CD4-positive, alpha-beta T cell treated with Interleukin-12 subunit alpha and Interleukin-12 subunit beta, for 1 hour (primary cell): ENCODE measurements around the gene MRPS2.
A peak's percentile ranks its signal among the peaks of the same experiment; 100 is the strongest.
"Not testable (repeated sequence)": the region's sequence is repeated elsewhere in the genome, so short reads cannot be mapped to it uniquely, and the experiment has no call there.

Source experiments
- DNase-seq: peaks from one replicate; pipeline ENCODE4 v3.0.0-alpha.2; 2020

Gene MRPS2

DNA sequence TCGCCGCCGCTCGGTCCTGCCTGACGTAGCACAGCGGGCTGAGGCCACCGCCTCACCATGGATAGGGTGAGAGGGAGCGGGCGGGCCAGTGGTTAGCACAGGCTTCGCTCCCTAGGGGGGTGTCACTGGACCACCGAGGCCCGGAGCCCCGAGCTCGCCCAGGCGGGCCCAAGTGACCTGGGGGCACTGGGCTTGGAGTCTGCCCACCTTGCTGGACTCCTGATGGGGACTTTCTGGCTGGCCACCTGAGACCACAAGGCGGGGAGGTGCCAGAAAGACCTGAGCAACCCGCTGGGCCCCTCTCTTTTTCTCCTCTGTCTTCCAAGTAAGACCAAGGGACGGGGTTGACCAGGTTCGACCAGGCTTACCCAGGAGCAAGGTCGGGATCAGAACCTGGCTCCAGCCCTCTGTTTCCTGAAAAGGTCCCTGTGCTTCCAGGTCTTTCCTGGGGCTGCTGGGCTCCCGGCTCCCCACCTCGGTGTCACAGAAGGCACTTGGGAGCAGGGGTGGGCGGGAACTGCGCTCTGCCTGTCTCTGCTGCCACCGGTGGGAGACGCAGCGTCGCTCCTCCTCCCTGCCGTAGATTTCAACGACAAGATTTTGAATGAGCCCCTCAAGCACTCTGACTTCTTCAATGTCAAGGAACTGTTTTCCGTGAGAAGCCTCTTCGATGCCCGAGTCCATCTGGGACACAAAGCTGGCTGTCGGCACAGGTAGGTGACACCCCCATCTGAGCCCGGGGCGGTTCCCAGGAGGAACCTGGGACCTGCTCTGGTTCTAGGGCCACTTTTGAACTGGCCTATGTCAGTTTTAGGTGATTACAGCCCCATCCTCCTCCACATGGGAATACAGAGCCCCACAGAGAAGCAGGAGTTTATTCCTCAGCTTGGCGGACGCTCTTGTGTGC lies 1.0 kb downstream of the MRPS2 start:
- peak; percentile 46 for DNase-seq

DNA sequence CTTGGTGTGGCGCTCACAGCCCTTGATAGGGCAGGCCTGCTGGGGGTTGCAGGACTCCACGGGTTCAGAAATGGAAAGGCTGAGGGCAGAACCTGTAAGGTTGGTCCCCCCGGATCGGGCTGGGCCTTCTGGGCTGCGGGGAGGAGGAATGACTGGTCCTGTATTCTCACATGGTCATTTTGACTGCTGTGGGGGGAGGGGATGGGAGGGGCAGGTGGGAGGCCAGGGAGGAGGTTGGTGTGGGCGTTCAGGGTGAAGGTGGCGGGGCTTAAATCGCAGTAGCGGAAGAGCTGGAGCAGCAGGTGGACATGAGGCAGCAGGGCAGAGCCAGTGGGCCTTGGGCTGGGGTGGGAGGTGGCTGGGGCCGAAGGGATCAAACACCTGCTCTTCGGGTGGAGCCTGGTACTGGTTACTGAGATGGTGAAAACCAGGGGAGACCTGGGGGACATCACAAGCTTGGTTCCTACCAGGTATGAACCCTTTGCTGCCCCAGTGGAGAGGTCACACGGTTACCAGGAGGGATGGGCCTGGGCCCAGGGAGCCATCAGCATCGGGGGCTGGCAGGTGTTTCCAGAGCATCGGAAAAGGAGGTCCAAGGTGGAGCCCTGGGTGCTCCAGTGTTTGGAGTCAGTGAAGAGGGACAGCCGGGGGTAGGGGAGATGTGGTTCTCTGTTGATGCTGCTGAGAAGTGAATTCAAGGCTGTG lies 1.8 kb downstream of the MRPS2 start:
- DNase-seq, result no peak

DNA sequence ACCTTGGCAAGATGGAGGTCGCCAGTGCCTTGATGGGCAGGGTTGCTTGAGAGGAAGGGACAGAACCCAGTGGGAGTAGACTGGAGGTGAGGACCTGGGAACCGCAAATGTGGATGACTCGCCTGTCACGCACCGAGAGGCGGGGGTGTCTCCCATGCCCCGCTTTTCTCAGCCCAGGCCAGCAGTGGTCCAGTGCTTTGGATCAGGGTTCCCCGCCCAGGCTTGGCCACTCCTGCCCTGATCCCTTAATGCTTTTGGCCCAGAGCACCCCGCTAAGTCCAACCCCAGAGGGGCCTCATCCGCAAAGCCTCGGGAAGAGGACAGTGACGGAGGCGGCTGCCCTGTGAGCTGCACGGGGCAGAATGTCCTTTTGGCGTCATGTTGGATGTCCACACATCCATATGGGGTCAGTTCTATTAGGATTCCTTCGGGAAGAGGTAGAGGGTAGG lies 2.4 kb downstream of the MRPS2 start:
- DNase-seq, result no peak

DNA sequence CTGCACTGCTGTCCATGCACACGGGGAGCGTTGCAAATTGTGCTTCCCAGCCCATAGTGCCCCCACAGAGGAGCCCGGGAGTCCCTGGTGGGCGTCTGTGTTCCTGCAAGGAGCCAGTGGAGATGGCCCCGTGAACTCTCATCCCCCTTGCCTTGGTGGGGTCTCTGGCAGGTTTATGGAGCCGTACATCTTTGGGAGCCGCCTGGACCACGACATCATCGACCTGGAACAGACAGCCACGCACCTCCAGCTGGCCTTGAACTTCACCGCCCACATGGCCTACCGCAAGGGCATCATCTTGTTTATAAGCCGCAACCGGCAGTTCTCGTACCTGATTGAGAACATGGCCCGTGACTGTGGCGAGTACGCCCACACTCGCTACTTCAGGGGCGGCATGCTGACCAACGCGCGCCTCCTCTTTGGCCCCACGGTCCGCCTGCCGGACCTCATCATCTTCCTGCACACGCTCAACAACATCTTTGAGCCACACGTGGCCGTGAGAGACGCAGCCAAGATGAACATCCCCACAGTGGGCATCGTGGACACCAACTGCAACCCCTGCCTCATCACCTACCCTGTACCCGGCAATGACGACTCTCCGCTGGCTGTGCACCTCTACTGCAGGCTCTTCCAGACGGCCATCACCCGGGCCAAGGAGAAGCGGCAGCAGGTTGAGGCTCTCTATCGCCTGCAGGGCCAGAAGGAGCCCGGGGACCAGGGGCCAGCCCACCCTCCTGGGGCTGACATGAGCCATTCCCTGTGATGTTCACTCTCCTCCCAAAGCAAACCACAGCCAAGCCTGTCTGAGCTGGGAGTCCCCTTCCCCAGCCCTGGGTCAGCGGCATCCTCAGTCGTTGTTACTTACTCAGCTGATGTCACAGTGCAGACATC lies 3.1 kb downstream of the MRPS2 start:
- no peak for DNase-seq

DNA sequence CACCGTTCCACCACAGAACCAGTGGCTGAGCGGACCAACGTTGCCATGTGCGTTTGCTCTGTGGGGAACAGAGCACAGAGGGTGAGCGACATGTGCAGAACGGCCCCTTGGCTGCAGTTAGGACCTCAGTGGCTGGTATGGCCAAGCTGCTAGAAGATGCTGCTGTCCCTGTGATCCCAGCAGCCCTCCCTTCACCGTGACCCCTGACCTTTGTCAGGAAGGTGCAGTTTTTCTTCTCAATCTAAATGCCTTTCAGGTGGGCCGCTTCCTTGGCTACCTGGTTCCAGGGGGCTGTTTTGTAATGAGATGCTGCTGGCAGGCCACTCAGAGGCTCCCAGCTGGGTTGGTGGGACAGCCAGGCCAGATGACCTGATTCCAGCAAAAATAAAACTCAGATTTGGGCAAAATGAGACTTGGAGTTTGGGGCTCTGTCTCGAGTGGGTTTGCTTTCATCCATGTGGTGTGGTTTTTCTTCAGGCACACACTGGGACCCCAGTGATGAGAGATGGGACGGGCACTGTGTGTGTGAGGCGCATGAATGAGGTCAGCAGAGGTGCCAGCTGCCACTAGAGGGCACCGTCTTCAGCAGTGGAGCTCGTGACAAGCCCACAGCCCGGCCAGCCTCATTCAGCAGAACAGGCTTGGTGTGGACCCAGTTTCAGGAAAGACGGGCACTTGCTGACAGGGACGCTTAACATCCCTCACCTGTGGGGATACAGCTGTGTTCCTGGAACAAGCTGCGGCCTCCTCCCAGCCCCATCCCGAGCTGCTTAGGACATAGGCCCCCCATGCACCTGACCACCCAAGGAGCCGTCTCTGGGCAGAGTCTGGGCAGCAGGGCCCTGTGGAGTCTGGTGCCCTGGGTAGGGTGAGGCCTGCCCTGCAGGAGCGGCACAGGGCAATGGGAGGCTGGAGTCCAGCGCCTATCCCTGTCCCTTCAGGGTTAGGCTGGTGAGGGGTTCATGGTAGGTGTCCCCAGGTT lies 4.1 kb downstream of the MRPS2 start:
- peak; percentile 56 for DNase-seq

DNA sequence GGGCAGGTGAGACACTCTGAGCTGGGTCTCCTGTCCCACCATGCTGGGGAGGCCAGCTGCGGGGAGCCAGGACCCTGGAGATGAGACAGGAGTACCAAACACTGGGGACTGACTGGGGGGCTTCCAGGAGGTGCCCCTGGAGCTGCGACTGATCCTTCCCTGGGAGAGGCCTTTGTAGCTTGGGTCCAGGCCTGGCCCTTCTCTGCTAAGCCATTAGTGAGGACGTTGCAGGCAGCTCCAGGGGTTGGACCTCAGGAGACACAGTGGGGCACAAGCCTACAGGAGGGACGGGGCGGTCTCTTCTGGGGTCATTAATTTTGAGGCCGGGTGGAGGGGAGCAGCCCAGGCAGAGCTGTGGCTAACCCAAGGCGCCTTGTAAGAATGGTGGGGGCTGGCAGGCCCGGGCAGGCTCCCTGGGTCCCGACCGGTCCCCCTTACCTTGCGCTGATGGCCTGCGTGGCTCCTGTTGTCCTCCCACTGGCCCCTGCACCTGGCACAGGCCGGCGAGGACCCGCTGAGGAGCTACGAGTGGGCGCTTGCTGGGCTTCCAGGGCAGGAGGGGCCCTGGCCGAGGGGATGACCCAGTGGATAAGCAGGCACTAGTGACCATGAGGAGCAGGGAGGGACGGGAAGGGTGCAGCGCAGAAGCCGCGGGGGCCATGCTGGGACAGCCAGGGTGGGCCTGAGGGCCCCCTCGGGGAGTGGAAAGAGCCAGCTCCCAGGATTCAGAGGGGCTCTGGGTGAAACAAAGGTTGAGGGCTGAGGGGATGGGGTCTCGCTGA lies 5.1 kb downstream of the MRPS2 start:
- DNase-seq, result no peak

DNA sequence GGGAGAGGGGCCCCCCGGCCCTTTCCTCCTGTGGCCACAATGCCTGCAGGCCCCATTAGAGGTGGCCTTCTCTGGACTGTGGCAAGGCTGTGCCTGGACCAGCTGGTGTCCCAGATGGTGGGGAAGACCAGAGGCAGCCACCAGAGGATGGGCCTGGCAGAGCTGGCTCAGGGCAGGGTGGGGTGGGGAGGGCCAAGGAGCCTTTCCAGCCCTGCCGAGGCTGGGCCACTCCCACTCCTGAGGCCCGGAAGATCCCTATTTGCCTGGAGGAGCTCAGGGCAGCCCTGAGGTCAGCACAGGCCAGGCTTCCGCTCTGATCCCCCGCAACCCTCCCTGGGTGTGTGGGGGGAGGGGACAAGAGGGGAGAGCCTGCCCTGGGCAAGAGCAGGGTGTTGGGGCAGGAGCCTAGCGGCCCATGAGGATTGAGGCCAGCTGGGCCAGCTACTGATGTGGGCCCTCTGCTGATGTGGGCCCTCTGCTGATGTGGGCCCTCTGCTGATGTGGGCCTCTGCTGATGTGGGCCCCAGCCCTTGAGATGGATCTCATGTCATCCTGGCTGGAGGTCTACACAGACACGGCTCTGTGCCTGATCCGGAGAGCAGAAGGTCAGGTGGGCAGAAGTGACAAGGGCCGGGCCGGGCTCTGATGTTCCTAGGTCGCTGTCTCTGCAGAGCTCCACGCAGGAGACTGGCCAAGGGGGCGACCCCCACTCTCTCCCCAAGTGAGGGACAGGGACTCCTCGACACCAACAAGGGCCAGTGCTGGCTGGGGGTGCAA lies 6.0 kb downstream of the MRPS2 start:
- DNase-seq, result no peak

DNA sequence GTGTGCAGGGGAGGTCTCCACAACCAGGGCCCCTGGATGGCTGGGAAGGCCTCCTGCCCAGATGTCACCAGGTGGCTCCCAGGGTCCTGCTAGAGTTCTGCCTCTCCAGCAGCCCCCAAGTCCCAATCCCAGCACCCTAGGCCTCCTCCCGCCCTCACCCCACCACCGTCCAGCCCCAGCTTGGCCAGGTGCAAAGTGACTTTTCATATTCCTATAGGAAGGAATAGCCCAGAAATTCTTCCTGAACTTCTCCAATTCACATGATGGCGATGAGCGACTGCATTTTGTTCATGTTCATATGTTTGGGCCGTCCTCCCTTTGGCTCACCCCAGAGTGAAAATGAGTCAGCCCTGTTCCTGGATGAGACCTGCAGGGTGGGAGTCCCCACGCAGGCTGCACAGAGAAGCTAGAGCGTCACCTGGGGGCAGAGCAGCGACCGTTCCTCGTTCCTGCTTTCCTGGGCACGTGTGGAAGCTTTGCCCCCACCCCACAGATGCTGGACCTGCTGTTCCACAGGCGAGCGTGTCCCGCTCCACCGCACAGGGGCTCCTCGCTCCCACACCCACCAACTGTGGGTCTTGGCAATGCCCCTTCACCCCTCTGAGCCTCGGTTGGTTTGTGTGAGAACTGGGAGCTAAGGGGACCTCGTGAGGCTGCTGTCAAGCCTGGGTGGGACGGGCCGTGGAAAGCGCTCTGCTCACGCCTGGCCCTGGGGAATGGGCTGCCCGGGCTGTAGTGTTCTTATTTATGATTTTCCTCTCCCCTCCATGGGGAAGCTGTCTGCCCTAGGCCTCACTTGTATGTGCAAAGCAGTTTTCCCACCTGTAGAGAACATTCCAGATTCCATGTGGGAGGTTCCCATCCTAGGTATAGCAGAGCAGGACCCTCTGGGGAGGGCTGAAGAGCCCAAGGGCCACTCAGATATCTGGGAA lies 6.9 kb downstream of the MRPS2 start:
- DNase-seq, result no peak

DNA sequence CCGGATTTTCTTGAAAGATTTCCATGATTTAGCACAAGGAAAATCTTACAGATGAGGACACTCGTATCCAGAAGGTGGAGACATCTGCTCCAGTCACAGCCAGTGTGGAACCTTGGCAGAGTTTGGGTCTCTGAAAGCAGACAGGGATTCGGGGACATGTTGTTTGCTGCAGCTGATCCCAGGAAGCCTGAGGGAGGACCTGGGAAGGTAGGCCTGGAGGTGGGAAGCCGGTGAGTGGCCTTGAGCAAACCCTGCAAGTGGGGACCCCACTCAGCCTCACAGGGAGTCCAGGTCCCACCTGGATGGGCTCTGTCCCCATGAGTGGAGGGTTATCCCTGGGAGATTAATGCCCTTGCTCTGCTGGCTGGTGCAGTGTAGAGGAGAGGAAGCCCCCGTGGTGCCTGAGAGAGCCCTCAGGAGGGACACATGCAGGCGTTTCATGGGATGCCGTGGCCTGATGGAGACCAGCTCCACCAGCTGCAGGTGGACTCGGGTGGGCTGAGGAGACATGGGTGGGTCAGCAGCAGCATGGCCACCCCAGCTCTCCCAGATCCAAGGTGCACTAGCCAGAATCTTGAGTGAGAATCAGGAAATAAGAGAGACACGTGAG lies 7.8 kb downstream of the MRPS2 start:
- DNase-seq, result no peak

DNA sequence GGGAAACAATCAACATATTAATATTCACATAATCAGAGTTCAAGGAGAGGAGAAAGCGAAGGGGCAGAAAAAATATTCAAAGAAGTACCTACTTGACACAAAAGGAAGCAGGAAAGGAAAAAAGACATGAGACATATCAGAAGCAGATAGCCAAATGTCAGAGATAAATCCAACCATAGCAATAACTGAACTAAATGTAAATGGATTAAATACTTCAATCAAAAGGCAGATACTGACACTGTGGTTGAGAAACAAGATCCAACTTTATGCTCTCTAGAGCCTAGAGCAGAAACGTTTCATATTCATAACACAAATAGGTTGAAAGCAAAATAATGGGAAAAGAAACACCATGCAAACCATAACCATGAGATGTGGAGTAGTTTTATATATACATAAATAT lies 9.0 kb downstream of the MRPS2 start:
- no peak for DNase-seq

DNA sequence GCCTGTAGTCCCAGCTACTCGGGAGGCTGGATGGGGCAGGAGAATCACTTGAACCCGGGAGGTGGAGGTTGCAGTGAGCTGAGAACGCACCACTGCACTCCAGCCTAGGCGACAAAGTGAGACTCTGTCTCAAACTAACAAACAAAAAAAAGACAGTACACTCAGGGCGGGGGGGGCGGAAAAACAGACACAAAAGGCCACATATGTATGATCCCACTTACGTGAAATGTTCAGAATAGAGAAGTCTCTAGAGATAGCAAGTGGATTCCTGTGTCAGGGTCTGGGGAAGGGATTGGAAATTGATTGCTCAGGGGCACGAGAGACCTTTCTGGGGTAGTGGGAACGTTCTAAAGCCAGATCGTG lies 11.7 kb downstream of the MRPS2 start:
- no peak for DNase-seq

DNA sequence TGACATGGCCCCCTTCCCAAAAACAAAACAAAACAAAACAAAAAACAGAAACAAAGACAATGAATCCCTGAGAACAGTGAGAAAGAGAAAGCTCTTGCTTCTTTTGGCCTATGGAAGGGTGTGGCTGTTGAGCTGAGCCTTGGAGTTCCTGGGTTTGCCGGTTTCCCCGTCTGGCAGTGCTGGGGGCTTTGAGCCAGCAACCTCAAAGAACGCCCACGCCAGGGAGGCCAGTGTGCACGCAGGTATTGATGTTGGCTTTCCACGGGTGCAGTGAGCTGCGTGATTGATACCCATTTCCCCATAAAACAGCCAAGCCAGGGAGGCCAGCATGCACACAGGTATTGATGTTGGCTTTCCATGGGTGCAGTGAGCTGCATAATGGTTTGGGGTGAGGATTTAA lies 12.4 kb downstream of the MRPS2 start:
- no peak for DNase-seq

DNA sequence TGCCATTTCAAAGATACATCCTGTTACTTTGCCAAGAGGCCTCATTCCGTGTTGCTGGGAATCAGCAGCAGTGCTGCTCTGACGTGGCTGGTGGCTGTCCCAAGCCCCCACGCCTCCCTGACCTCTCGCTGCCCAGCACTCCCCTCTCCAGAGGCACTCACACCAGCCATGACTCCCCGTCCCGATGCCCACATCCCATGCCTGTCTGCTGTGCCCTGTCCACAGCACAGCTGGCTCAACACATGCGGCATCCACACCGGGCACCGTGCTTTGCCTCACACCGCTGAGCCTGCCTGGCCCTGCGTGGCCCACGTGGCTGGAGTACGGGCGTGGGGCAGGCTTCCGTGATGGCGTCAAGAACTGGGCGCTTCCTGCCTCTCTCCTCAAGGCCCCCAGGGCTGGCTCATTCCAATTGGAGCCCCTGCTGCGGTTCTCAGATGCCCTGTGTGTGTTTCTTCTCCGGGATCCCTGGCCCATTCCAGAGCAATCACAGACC lies 12.9 kb downstream of the MRPS2 start:
- no peak for DNase-seq

DNA sequence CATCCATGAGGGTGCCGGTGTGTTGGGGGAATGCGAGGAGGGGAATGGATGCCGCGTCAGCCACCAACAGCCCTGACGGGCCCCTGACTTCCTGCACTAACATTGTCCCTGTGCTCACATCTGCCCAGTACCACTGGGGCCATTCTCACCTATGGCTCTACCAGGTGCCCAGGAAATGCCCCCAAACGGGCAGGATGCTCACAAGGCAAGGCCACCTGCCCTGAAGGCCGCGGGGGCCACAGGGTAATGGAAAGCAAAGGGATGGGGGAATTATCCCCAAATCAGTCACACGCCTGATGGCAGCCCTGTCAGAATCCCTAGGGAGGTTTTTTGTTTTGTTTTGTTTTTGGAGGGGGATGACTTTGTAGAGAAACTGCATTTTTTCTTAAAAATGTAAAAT lies 13.4 kb downstream of the MRPS2 start:
- not testable (repeated sequence) for DNase-seq

DNA sequence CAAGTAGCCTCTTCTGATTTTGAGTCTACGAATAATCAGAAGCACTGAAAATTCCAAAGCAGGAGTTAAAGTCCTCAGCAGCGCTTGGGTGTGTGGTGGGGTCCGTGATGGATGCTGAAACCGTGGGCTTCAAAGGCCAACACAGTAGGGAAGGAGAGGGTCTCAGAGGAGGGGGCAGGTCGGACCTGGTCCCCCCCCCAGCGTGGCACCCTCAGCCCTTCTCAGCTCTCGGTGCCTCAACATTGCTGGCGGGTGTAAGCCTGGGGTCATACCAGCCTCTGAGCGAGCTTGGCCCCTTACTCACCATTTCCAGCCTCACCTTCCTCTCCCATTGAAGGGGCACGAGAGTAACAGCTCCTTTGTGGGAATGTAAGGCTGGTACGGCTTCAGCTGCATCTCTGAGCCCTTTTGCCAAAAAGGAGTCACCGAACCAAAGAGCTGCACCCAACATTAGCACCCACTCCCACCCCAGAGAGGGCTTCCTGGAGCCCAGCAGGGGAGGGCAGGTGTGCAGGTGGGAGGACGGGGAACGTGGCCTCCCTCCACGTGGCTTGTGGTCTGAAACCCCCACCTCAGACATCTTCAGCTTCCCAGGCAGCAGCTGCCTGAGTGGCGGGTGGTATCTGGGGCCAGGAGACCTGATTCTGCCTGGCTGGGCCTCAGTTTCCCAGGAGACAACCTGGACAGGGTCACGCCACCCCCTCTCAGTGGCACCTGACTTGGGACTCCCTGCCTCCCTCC lies 14.0 kb downstream of the MRPS2 start:
- no peak for DNase-seq

DNA sequence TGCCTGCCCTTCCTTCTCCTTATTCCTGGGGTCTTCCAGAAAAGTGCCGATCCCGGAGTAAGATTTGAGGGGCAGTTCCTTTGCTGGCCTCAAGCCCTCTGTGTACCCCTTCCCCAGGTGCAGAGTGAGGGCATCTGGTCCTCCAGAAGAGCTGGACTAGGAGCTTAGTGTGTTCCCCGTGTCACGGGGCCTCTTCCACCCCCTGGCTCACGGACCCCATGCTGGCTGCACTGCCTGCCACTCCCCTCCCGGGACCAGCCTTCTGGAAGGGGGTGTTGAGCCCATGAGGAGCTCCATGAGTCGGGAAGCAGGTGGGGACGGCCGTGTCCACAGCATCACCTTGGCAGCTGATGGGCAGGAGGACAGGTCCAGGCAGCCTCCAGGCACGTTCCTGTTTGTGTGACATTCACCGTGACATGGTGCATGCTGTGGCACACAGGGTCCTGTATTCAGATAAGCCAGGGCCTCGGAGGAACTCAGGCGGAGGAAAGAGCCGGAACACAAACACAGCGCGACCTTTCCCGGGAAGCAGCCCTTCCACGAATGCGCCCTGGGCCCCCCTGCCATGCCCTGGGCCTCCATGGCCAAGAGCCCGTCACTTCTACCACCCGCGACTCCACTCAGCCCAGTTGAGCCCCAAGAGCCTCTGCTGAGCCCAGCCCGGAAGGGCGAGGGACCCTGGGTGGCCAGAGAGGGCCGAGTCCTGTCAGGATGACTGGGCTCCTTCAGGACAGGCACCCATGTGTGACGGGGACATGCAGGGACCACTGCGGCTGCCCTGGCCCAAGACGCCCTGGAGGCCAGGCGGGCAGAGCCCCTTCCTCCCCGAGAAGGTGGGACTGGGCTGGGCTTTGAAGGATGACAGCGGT lies 14.8 kb downstream of the MRPS2 start:
- DNase-seq, result no peak
